Ectodermal cell (in vitro differentiated cells): ENCODE measurements around the gene SHISA9. TPM values are rescaled to one million over a fixed set of nuclear protein-coding genes. Genes with fewer than 3 reads are reported as not detected.
A peak's percentile ranks its signal among the peaks of the same experiment; 100 is the strongest.
"Not testable (repeated sequence)": the region's sequence is repeated elsewhere in the genome, so short reads cannot be mapped to it uniquely, and the experiment has no call there.

Experiments used
- H3K27ac ChIP-seq: 2 replicates; pipeline ENCODE4 v1.7.0; 2013; ENCODE audit warnings: mild to moderate bottlenecking, low read depth, low read length; ENCODE audit not compliant: insufficient read depth, poor library complexity, severe bottlenecking
- H3K27me3 ChIP-seq: 2 replicates; pipeline ENCODE4 v1.7.0; 2013; ENCODE audit warnings: mild to moderate bottlenecking, low read length; ENCODE audit not compliant: insufficient read depth, control insufficient read depth, poor library complexity, severe bottlenecking
- H3K36me3 ChIP-seq: one replicate; pipeline ENCODE4 v1.7.0; 2013; ENCODE audit warnings: low read length; ENCODE audit not compliant: control insufficient read depth, insufficient read depth
- H3K4me1 ChIP-seq: one replicate; pipeline ENCODE4 v1.7.0; 2013; ENCODE audit warnings: low read length; ENCODE audit not compliant: control insufficient read depth, insufficient read depth
- H3K4me3 ChIP-seq: 2 replicates; pipeline ENCODE4 v1.7.0; 2013; ENCODE audit warnings: low read depth, low read length, control low read depth; ENCODE audit not compliant: insufficient read depth
- H3K9me3 ChIP-seq: 2 replicates; pipeline ENCODE4 v1.7.0; 2013; ENCODE audit warnings: mild to moderate bottlenecking, low read length, moderate library complexity; ENCODE audit not compliant: control insufficient read depth
- WGBS, 2 experiments: methylation state at CpG; one replicate each; pipeline ENCODE4 v1.1.7; 2013; ENCODE audit warnings: missing lambda C conversion rate in 2 of 2; 5-methylcytosine and 5-hydroxymethylcytosine counted together
- polyA plus RNA-seq, 4 experiments: library from polyadenylated mRNA; stranded (reverse); fragments of 50-300 nt; gene quantifications; one replicate each; pipeline ENCODE4 v1.2.3, GENCODE V29; 2013

Gene SHISA9
- 10.4 TPM for polyA plus RNA-seq (2013, experiment 1 of 4)
- polyA plus RNA-seq (2013, experiment 2 of 4) = 13.9 TPM
- polyA plus RNA-seq (2013, experiment 3 of 4) = 7.7 TPM
- 8.0 TPM for polyA plus RNA-seq (2013, experiment 4 of 4)

DNA sequence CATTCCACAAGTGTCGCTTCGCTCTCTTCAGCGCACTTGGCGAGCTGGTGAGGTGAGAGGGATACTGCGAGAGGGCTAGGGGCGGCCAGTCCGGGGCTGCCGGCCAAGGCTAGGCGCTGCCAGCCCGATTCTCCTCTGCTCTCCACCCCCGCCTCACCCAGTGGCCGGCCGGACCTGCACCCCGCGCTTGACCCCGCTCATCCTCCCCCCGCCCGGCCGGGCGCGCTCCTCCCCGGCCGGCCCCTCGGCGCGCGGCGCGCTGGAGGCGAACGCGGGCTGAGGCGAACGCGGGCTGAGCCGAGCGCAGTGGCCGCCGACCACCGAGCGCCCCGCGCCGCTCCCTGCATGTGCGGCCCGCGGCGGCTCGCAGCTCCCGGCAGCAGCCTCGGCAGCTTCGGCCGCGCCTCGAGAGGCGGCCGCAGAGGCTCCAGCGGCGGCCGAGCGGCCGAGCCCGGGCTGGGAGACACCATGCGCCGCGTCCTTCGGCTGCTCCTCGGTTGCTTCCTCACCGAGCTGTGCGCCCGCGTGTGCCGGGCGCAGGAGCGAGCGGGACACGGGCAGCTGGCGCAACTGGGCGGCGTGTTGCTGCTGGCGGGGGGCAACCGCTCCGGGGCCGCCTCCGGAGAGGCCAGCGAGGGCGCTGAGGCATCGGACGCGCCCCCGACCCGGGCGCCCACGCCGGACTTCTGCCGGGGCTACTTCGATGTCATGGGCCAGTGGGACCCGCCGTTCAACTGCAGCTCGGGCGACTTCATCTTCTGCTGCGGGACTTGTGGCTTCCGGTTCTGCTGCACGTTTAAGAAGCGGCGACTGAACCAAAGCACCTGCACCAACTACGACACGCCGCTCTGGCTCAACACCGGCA lies at the start of gene SHISA9:
TSS of gene SHISA9 (plus strand) at position 2 of the 865 bp plus-strand sequence.
- WGBS, 2 experiments = 0% methylated on average over 110 of the region's 110 CpGs
- H3K4me3 ChIP-seq = peak within 1 kb of the TSS; percentile 81
- H3K27ac ChIP-seq = no peak within 1 kb of the TSS
- peaks cover 44% of the 10 kb centered on the region for H3K27me3 ChIP-seq
- no peaks in the 10 kb centered on the region for H3K4me1 ChIP-seq
- no peaks in the 10 kb centered on the region for H3K36me3 ChIP-seq
- no peaks in the 10 kb centered on the region for H3K9me3 ChIP-seq

DNA sequence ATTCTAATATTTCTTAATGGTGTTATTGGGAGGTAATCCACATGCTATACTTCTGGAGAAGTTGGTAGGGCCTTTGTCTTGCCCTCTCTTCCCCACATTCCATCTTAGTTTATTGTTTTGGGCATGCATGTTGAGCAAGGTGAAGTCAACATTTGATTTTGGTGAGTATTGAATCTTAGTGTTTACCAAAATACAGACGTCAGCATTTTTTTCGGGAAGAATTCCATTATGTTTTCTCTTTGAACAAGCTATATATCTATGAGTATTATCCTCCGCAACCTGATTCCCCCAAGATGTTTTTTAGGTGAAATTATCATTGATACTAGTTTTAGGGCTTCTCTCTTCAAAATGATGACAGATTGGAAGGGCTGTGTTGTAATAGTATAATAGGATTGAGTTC lies 47.4 kb upstream of the SHISA9 start:
- Histone ChIP-seq H3K4me3 (no peak overlapping the region), H3K27ac (no peak overlapping the region), H3K9me3 (no peaks in the 10 kb centered on the region), H3K4me1 (no peaks in the 10 kb centered on the region), H3K27me3 (no peaks in the 10 kb centered on the region), H3K36me3 (no peaks in the 10 kb centered on the region)
- 98 to 100% methylated on average over 2 to 3 of the region's 3 CpGs for WGBS, 2 experiments

DNA sequence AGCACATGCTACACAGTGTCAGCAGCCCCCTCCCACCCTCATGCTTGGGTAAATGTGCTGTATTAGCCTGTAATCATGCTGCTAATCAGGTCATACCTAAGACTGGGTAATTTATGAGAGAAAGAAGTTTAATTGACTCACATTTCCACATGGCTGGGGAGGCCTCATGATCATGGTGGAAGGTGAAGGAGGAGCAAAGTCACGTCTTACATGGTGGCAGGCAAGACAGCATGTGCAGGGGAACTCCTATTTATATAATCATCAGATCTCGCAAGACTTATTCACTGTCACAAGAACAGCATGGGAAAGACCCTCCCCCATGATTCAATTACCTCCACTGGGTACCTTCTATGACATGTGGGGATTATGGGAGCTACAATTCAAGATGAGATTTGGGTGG lies 44.0 kb upstream of the SHISA9 start:
- 79 to 97% methylated on average over 2 of the region's 2 CpGs for WGBS, 2 experiments
- H3K4me3 ChIP-seq, H3K36me3 ChIP-seq, H3K27ac ChIP-seq, H3K4me1 ChIP-seq, H3K27me3 ChIP-seq, H3K9me3 ChIP-seq: not testable (repeated sequence)

DNA sequence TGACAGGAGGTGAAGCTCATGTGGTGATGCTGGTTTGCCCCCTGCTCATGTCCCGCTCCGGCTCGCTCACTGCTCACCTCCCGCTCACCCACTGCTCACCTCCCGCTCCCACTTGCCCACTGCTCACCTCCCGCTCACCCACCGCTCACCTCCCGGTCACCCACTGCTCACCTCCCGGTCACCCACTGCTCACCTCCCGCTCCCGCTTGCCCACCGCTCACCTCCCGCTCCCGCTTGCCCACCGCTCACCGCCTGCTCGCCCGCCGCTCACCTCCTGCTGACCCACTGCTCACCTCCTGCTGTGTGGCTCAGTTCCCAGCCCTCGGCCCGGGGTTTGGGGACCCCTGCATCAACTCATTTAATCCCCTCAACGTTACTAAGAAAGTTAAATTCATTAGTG lies 39.1 kb upstream of the SHISA9 start:
- Histone ChIP-seq H3K27ac (no peak overlapping the region), H3K4me1 (no peaks in the 10 kb centered on the region), H3K36me3 (no peaks in the 10 kb centered on the region), H3K4me3 (no peak overlapping the region), H3K27me3 (no peaks in the 10 kb centered on the region), H3K9me3 (no peaks in the 10 kb centered on the region)
- 89 to 90% methylated on average over 22 of the region's 22 CpGs for WGBS, 2 experiments

DNA sequence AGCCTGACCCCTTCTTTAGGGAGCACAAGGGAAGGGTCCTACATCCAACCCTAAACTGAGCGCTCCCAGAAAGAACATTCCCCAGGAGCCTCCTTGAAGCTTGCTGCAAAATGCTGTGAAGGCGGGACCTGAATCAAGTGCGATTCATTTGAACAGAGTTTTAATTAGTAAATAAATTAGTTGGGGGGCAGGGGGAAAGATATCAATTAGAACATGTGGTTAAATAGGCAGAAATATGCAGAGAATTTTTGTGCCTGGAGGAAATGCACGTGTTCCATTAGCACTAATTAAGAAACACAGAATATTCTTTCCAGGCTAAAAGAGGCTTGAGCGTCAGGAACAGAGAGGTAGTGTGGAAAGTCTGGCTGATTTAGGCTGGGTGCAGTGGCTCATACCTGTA lies 38.5 kb upstream of the SHISA9 start:
- Histone ChIP-seq H3K27me3 (no peaks in the 10 kb centered on the region), H3K4me1 (no peaks in the 10 kb centered on the region), H3K27ac (no peak overlapping the region), H3K4me3 (no peak overlapping the region), H3K36me3 (no peaks in the 10 kb centered on the region), H3K9me3 (no peaks in the 10 kb centered on the region)
- WGBS, 2 experiments = 90 to 99% methylated on average over 4 to 5 of the region's 5 CpGs

DNA sequence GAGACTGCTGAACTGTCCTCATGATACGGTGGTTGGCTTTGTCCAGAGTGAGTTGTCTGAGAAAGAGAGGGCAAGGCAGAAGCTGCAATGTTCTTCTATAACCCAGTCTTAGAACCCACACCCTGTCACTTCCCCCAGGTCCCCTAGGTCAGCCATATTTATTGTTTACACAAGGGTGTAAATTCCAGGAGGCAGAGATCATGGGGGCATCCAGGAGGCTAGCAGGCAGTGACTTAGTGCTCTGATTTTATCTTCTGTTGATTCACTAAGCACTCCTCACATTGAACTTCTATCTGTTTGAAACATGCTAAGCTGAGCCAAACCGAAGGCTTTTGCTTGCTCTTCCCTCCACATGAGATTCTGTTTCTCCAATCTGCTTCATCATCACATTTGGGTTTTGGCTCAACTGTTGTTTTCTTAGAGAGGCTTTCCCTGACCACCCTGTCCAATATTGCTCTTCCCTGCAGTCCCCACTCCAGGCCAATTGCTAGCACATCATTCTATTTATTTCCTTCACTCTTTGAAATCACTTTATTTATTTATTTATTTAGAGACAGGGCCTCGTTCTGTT lies 34.3 kb upstream of the SHISA9 start:
- H3K27me3 ChIP-seq = no peaks in the 10 kb centered on the region

DNA sequence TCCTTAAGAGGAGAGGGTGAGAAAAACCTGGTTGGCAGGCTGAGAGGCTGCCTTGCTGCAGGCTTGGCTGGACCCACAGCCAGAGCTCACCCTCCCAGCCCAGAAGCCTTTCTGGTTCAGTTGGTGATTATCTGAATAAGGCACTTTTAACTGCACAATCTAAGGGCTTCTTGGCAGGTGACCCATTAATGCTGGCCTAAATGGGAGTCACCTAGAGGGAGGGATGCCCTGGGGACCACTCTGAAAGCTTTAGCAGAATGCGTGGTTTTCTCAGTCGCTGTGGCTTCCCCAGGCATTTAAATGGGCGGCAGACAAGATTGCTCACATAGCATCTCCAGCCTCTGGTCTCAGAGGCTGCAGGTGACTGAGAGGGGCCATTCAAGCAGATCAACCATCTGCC lies 33.2 kb upstream of the SHISA9 start:
- no peak overlapping the region for H3K4me3 ChIP-seq
- no peaks in the 10 kb centered on the region for H3K36me3 ChIP-seq
- H3K27ac ChIP-seq = no peak overlapping the region
- H3K4me1 ChIP-seq = no peaks in the 10 kb centered on the region
- 82 to 85% methylated on average over 3 of the region's 3 CpGs for WGBS, 2 experiments
- H3K9me3 ChIP-seq = no peaks in the 10 kb centered on the region
- H3K27me3 ChIP-seq = no peaks in the 10 kb centered on the region

More for the DNA sequence above, 34.3 kb upstream of the SHISA9 start:
- Histone ChIP-seq H3K9me3 (no peaks in the 10 kb centered on the region), H3K27ac (no peak overlapping the region), H3K4me3 (no peak overlapping the region), H3K36me3 (no peaks in the 10 kb centered on the region), H3K4me1 (no peaks in the 10 kb centered on the region)
- 92 to 96% methylated on average over 3 of the region's 3 CpGs for WGBS, 2 experiments

DNA sequence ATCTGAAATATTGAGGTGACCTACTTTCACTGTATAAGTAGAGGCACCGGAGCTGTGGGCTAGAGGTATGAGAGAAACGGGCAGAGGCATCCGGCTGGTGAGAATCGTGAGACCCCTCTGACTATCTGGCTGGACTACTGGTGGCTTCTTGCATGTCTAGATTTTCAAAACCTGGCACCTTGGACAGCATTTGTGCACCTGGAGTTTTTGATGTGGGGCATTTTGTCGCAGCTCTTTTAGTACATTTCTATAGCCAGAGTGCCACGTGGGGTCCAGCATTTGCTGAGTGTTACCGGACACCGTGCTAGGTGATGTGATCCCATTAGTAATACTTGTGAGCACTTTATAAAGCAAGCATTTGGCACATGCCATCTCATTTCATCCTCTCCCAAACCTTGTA lies 32.6 kb upstream of the SHISA9 start:
- 92 to 97% methylated on average over 8 of the region's 8 CpGs for WGBS, 2 experiments
- Histone ChIP-seq H3K9me3 (no peaks in the 10 kb centered on the region), H3K4me3 (no peak overlapping the region), H3K27ac (no peak overlapping the region), H3K27me3 (no peaks in the 10 kb centered on the region), H3K36me3 (no peaks in the 10 kb centered on the region), H3K4me1 (no peaks in the 10 kb centered on the region)

DNA sequence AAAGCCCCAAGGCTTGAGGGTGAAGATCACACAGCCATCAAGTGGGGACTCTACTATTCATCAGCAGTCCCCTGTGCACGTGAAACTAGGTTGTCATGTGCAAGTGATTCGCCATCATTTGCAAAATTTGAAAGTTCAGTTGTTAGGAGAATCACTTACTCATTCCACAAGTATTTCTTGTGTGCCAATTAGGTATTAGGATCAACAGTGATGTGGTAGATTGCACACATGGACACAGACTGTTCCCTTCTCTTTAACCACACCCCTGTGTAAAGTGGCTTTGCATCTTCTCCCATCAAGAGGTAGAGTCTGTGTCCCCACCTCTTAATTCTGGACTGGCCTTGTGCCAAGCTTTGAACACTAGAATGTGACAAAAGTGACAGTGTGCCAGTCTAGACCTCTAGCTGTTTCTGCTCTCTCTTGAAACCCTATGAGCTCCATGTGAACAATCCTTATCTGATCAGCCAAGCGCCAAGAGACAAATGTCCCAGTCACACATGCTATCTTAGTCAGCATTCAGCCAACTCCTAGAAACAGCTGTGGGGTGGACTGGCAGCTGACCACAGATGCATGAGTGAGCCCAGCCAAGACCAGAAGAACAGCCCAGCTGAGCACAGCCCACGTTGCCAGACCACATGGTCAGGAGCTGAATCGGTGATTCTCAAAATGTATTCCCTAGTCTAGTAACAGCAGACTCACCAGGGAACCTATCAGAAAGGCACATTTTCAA lies 31.5 kb upstream of the SHISA9 start:
- 81 to 88% methylated on average over 5 of the region's 5 CpGs for WGBS, 2 experiments

DNA sequence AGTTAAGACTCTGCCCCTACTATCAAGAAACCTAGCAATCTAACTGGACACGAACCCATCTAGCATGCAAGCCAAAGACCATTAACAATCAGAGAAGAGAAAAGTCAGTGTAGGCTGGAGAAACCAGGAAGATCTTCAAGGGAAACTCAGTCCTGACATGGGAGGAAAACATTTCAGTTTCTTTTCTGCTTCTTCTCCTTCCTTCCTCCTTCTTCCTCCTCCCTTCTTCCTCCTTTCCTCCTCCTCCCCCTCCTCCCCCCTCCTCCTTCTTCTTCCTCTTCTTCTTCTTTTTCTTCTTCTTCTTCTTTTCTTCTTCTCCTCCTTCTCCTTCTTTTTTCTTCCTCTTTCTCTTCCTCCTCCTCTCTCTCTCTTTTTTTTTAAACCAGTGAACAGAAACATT lies 29.6 kb upstream of the SHISA9 start:
- H3K4me1 ChIP-seq = no peaks in the 10 kb centered on the region
- no peaks in the 10 kb centered on the region for H3K9me3 ChIP-seq
- H3K27ac ChIP-seq = no peak overlapping the region
- no peaks in the 10 kb centered on the region for H3K36me3 ChIP-seq
- no peak overlapping the region for H3K4me3 ChIP-seq
- WGBS, 2 experiments = 80 to 86% methylated on average over 1 of the region's 1 CpG
- H3K27me3 ChIP-seq = no peaks in the 10 kb centered on the region

More for the DNA sequence above, 31.5 kb upstream of the SHISA9 start:
- H3K9me3 ChIP-seq = no peaks in the 10 kb centered on the region
- no peaks in the 10 kb centered on the region for H3K36me3 ChIP-seq
- H3K27me3 ChIP-seq = no peaks in the 10 kb centered on the region
- no peak overlapping the region for H3K27ac ChIP-seq
- H3K4me1 ChIP-seq = no peaks in the 10 kb centered on the region
- H3K4me3 ChIP-seq = no peak overlapping the region
